NCI-H1436 treated with DMSO at 0.1 percent for 48 hours (cell line): ENCODE measurements around the gene ARHGEF7.
"Not testable (repeated sequence)": the region's sequence is repeated elsewhere in the genome, so short reads cannot be mapped to it uniquely, and the experiment has no call there.

Experiments
- DNase-seq: peaks from one replicate; lab custom pipeline; 2025; lab: John Stamatoyannopoulos, UW

The ARHGEF7 gene

GRCh38 chr13:111194651-111195050 is 79.5 kb downstream of the ARHGEF7 start:
- not testable (repeated sequence) for DNase-seq

GRCh38 chr13:111198732-111199378 is 83.7 kb downstream of the ARHGEF7 start:
- not testable (repeated sequence) for DNase-seq

- DNase-seq = no peak
These were observed 86.3 kb downstream of the ARHGEF7 start for GRCh38 chr13:111201304-111201940.

GRCh38 chr13:111202156-111202621 is 87.1 kb downstream of the ARHGEF7 start:
- DNase-seq = no peak

GRCh38 chr13:111202745-111203144 is 87.6 kb downstream of the ARHGEF7 start:
- no peak for DNase-seq

- DNase-seq = no peak
These were observed 88.8 kb downstream of the ARHGEF7 start for GRCh38 chr13:111203736-111204389.

GRCh38 chr13:111204438-111205177 is 89.5 kb downstream of the ARHGEF7 start:
- DNase-seq = no peak

- DNase-seq = no peak
These were observed 91.0 kb downstream of the ARHGEF7 start for GRCh38 chr13:111206148-111206547.

GRCh38 chr13:111209613-111210012 is 94.5 kb downstream of the ARHGEF7 start:
- DNase-seq = no peak

GRCh38 chr13:111210091-111210490 is 95.0 kb downstream of the ARHGEF7 start:
- DNase-seq = no peak

GRCh38 chr13:111210544-111211469 is 95.7 kb downstream of the ARHGEF7 start:
- DNase-seq = no peak

- no peak for DNase-seq
These were observed 96.8 kb downstream of the ARHGEF7 start for GRCh38 chr13:111211789-111212516.

GRCh38 chr13:111212517-111212873 is 97.4 kb downstream of the ARHGEF7 start:
- DNase-seq = no peak

GRCh38 chr13:111213964-111214726 is 99.0 kb downstream of the ARHGEF7 start:
- DNase-seq = no peak

- no peak for DNase-seq
These were observed 100.3 kb downstream of the ARHGEF7 start for GRCh38 chr13:111215081-111216047.

GRCh38 chr13:111216166-111216960 is 101.3 kb downstream of the ARHGEF7 start:
- DNase-seq = no peak

GRCh38 chr13:111217641-111218040 is 102.5 kb downstream of the ARHGEF7 start:
- no peak for DNase-seq

- no peak for DNase-seq
These were observed 104.2 kb downstream of the ARHGEF7 start for GRCh38 chr13:111219280-111219679.
